Measurements from ENCODE around the gene MACROH2A1. TPM values are rescaled to one million over a fixed set of nuclear protein-coding genes. Genes with fewer than 3 reads are reported as not detected.

MACROH2A1 gene
- total and polyA plus RNA-seq, 2 of the 4 experiments (the other 2 are of a cell fraction) = 122 to 126 TPM

- Histone ChIP-seq H3K4ac (ENCODE audit: low read depth, low read length) (no peak overlapping the region), H2AK5ac (ENCODE audit: low read depth, low read length) (no peak overlapping the region), H3K9me3 (ENCODE audit: control insufficient read depth, insufficient read depth, low read length) (no peaks in the 10 kb centered on the region; the same call in 1 of the 2 replicates), H3K14ac (replicated peaks; ENCODE audit: low read depth, low read length) (no peak overlapping the region), H3K4me2 (ENCODE audit: low read depth, low read length) (no peak overlapping the region), H4K20me1 (ENCODE audit: insufficient read depth, low read length) (peaks cover 24% of the 10 kb centered on the region), H3K4me3 (ENCODE audit: insufficient read depth, low read depth, low read length) (no peak overlapping the region), H3K27ac (ENCODE audit: insufficient read depth, low read length) (no peak overlapping the region), H2BK15ac (ENCODE audit: low read depth, low read length) (no peak overlapping the region), H3K4me1 (ENCODE audit: control insufficient read depth, insufficient read depth, low read length) (peaks cover 10% of the 10 kb centered on the region), H4K8ac (ENCODE audit: low read depth in 2 of 2, low read length in 2 of 2) (no peak overlapping the region), H4K5ac (ENCODE audit: low read depth, low read length) (no peak overlapping the region), H3K36me3 (ENCODE audit: control insufficient read depth, insufficient read depth, low read length) (no peaks in the 10 kb centered on the region), H4K91ac (ENCODE audit: insufficient read depth, low read depth, low read length) (no peak overlapping the region), H2BK5ac (ENCODE audit: low read depth, low read length, poor library complexity, severe bottlenecking) (no peak overlapping the region), H3K56ac (ENCODE audit: extremely low read depth, insufficient read depth, low read length) (no peak overlapping the region), H2AFZ (replicated peaks; ENCODE audit: low read length, poor library complexity) (no peak overlapping the region), H3K9ac (ENCODE audit: low read depth, low read length) (no peak overlapping the region), H2BK120ac (ENCODE audit: low read depth, low read length) (no peak overlapping the region), H2AK9ac (replicated peaks; ENCODE audit: low read depth, low read length, poor library complexity) (no peak overlapping the region), H2BK20ac (ENCODE audit: low read depth, low read length) (no peak overlapping the region), H3K18ac (ENCODE audit: low read depth, low read length) (no peak overlapping the region), H3K27me3 (ENCODE audit: control insufficient read depth, insufficient read depth, low read length) (no peaks in the 10 kb centered on the region), H3K79me1 (ENCODE audit: low read depth in 1 of 2, low read length in 2 of 2) (peaks cover 10 to 31% of the 10 kb centered on the region in 2 experiments), H3K9me1 (ENCODE audit: insufficient read depth, low read length) (peaks cover 13% of the 10 kb centered on the region; the same call in 1 of the 2 replicates), H3K23ac (ENCODE audit: low read depth, low read length) (no peak overlapping the region)
- no peak for ATAC-seq (ENCODE audit: low read depth)
- BruUV-seq (replicated peaks) = no TSS peak
- CTCF ChIA-PET = no interaction called here
- dilution Hi-C loops (cut with HindIII; ENCODE audit: low sequenced_read_pairs, unreplicated experiment) = no loop called here
- POLR2A ChIA-PET (ENCODE audit: unreplicated experiment) = no interaction called here
- in situ Hi-C loops (cut with MboI; ENCODE audit: low sequenced_read_pairs) = no loop called here
- intact Hi-C loops (cut with micrococcal nuclease) = no loop called here
- TF ChIP-seq RCOR1 (IDR thresholded peaks at IDR 0.05; ENCODE audit: insufficient replicate concordance, low read length) = no peak
- TF ChIP-seq CHD1 (IDR thresholded peaks at IDR 0.05; ENCODE audit: low read depth, low read length) = no peak
- no peak for TF ChIP-seq BHLHE40 (IDR thresholded peaks at IDR 0.05; ENCODE audit: low read depth, low read length)
- no peak for TF ChIP-seq CEBPB (IDR thresholded peaks at IDR 0.05; ENCODE audit: low read depth, low read length)
- TF ChIP-seq SMC3 (IDR thresholded peaks at IDR 0.05; ENCODE audit: low read depth, low read length) = no peak
- TF ChIP-seq MAFK (IDR thresholded peaks at IDR 0.05; ENCODE audit: low read depth, low read length) = no peak
- no peak for DNase-seq
- WGBS, 2 experiments (ENCODE audit: extremely low coverage in 2 of 2, insufficient read length in 1 of 2) = 100% methylated on average over 1 of the region's 5 CpGs; no CpG with 5 or more reads in 1 of the 2 experiments
Observed at GRCh38 chr5:135400866-135401265, 1.8 kb upstream of the MACROH2A1 start.

All from IMR-90 (cell line).